Panc1 (cell line): ENCODE measurements around the gene ST8SIA1. TPM values are rescaled to one million over a fixed set of nuclear protein-coding genes. Genes with fewer than 3 reads are reported as not detected.

Source experiments
- ATAC-seq: fragments of 200-7000 bp; cut with Tn5 transposase; 2 replicates; pipeline ENCODE4 v1.9.1; 2020; ENCODE audit warnings: mild to moderate bottlenecking, moderate library complexity
- BruUV-seq: library from RNA; stranded (reverse); fragments of 400-500 nt; replicated peaks from 2 replicates; lab custom pipeline; 2021; lab: Mats Ljungman, UMichigan
- CTCF ChIA-PET: fragments of 300-600 bp; sonication (Branson Sonifier 250); formaldehyde crosslinking; loops from one replicate; lab custom pipeline; 2022; ENCODE audit warnings: antibody characterized with exemption; lab: Charles Lee
- POLR2A ChIA-PET: fragments of 300-600 bp; sonication (Branson Sonifier 250); formaldehyde crosslinking; loops from one replicate; lab custom pipeline; 2022; ENCODE audit warnings: antibody characterized with exemption; lab: Charles Lee
- DNase-seq: peaks from one replicate; pipeline ENCODE4 v3.0.0-alpha.2; 2010; ENCODE audit warnings: low read depth, low spot score
- H3K27ac ChIP-seq: 2 replicates; pipeline ENCODE4 v1.5.1; 2011; ENCODE audit warnings: mild to moderate bottlenecking, low read length, inconsistent platforms
- H3K27me3 ChIP-seq: fragments of 200-500 bp; sonication (Bioruptor generic); 2 replicates; pipeline ENCODE4 v1.6.0; 2014; ENCODE audit warnings: low read length, inconsistent platforms; ENCODE audit not compliant: control insufficient read depth, insufficient read depth
- H3K36me3 ChIP-seq: fragments of 200-500 bp; sonication (Bioruptor generic); 2 replicates; pipeline ENCODE4 v1.5.1; 2014; ENCODE audit warnings: inconsistent platforms, mild to moderate bottlenecking, low read length, moderate library complexity; ENCODE audit not compliant: control insufficient read depth, insufficient read depth
- H3K4me1 ChIP-seq: 2 replicates; pipeline ENCODE4 v1.5.1; 2011; ENCODE audit warnings: inconsistent platforms, mild to moderate bottlenecking, low read length, moderate library complexity; ENCODE audit not compliant: control insufficient read depth, insufficient read depth
- H3K4me3 ChIP-seq, 2 experiments: 2 replicates each; pipeline ENCODE4 v1.5.1; 2011 to 2012; ENCODE audit warnings: low read depth in 2 of 2, low read length in 2 of 2, mild to moderate bottlenecking in 2 of 2, inconsistent platforms in 1 of 2, moderate library complexity in 1 of 2
- H3K9me3 ChIP-seq: fragments of 200-500 bp; sonication (Bioruptor generic); 2 replicates; pipeline ENCODE4 v1.5.1; 2014; ENCODE audit warnings: low read depth, mild to moderate bottlenecking, inconsistent platforms, low read length, moderate library complexity; ENCODE audit not compliant: control insufficient read depth, insufficient read depth
- POLR2AphosphoS5 ChIP-seq: IDR thresholded peaks from 2 replicates; pipeline ENCODE4 v1.6.1; 2012; ENCODE audit warnings: mild to moderate bottlenecking, low read depth, low read length, moderate library complexity
- SIN3A ChIP-seq: IDR thresholded peaks from 2 replicates; pipeline ENCODE4 v1.6.1; 2012; ENCODE audit warnings: low read depth, mild to moderate bottlenecking, low read length, moderate library complexity, borderline replicate concordance; ENCODE audit not compliant: insufficient read depth
- TCF7L2 ChIP-seq: IDR thresholded peaks from 2 replicates; pipeline ENCODE4 v1.6.1; 2011; ENCODE audit warnings: mild to moderate bottlenecking, low read depth, low read length, inconsistent platforms
- in situ Hi-C: cut with HindIII; loops from 2 replicates; pipeline ENCODE4 v1.10.0; 2016; ENCODE audit warnings: low sequenced_read_pairs, low pct_unique_long_range_greater_than_20kb
- intact Hi-C: fragments of 100-400 bp; cut with micrococcal nuclease; formaldehyde crosslinking; loops from one replicate; pipeline ENCODE4 v1.10.0; 2022; ENCODE audit not compliant: unreplicated experiment
- total RNA-seq: library from RNA; stranded (reverse); gene quantifications from one replicate; pipeline ENCODE4 v1.2.1, GENCODE V29; 2021; ENCODE audit not compliant: unreplicated experiment
- TF ChIP-seq, protein P1 (sequence below): fragments of 450-650 bp; IDR thresholded peaks from 2 replicates; pipeline ENCODE4 v1.5.1; 2017; ENCODE audit warnings: mild to moderate bottlenecking
- TF ChIP-seq, protein P2 (sequence below), 2 experiments: IDR thresholded peaks; 2 replicates each; pipeline ENCODE4 v1.6.1; 2011 to 2012; ENCODE audit warnings: low read depth in 2 of 2, control low read depth in 1 of 2, low read length in 1 of 2, mild to moderate bottlenecking in 1 of 2, moderate library complexity in 1 of 2; ENCODE audit not compliant: insufficient read depth in 1 of 2

ST8SIA1 gene
- total RNA-seq, 1 experiment from 2014 or later: 0.13 TPM

DNA sequence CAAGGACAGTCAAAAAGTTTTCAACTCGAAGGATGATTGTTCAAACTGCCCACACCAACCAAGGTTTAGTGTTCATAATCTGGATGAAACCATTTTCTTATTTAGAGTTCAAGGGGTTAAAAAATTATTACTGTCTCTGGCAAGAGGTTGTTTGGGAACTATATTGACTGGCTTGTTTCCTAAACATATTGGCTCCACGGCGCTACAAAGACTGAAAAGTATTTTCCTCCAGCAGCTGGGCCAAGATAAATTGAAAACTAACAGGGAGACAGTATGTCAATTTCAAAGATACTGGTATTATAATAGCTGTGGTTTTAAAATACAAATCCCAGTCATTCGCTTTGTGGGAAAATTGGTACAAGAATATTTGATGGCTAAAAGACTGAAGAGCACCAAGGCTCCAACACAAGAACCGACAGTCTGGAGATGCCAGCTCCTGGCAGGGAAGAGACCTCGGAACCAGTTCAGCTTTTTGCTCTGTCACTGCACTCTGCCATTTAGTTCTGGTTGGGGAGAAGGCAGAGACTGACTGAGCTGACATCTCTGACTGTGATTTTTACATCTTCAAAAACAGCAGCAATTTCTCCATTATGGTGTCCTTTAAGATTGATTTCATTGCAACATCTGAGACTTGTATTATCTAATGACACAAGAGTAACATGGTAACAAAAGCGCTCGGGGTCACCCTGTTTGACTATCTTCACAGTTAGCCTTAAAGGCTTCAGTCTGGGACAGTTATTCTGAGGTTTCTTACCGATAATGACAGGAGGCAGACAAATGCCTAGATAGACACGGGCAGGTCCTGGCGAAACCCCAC lies 62.0 kb downstream of the ST8SIA1 start:
- ATAC-seq: no peak
- Histone ChIP-seq H3K4me1 (no peaks in the 10 kb centered on the region), H3K27ac (no peak overlapping the region), H3K36me3 (no peaks in the 10 kb centered on the region), H3K4me3 (no peak overlapping the region), H3K9me3 (no peaks in the 10 kb centered on the region), H3K27me3 (no peaks in the 10 kb centered on the region)
- no TSS peak for BruUV-seq
- DNase-seq: no peak
- intact Hi-C loops: no loop called here
- POLR2A ChIA-PET: no interaction called here
- CTCF ChIA-PET: no interaction called here
- in situ Hi-C loops: no loop called here
- no peak for TF ChIP-seq SIN3A
- TF ChIP-seq TCF7L2: no peak
- TF ChIP-seq POLR2AphosphoS5: no peak
- TF ChIP-seq, protein P1, sequence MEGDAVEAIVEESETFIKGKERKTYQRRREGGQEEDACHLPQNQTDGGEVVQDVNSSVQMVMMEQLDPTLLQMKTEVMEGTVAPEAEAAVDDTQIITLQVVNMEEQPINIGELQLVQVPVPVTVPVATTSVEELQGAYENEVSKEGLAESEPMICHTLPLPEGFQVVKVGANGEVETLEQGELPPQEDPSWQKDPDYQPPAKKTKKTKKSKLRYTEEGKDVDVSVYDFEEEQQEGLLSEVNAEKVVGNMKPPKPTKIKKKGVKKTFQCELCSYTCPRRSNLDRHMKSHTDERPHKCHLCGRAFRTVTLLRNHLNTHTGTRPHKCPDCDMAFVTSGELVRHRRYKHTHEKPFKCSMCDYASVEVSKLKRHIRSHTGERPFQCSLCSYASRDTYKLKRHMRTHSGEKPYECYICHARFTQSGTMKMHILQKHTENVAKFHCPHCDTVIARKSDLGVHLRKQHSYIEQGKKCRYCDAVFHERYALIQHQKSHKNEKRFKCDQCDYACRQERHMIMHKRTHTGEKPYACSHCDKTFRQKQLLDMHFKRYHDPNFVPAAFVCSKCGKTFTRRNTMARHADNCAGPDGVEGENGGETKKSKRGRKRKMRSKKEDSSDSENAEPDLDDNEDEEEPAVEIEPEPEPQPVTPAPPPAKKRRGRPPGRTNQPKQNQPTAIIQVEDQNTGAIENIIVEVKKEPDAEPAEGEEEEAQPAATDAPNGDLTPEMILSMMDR: no peak
- TF ChIP-seq, protein P2, sequence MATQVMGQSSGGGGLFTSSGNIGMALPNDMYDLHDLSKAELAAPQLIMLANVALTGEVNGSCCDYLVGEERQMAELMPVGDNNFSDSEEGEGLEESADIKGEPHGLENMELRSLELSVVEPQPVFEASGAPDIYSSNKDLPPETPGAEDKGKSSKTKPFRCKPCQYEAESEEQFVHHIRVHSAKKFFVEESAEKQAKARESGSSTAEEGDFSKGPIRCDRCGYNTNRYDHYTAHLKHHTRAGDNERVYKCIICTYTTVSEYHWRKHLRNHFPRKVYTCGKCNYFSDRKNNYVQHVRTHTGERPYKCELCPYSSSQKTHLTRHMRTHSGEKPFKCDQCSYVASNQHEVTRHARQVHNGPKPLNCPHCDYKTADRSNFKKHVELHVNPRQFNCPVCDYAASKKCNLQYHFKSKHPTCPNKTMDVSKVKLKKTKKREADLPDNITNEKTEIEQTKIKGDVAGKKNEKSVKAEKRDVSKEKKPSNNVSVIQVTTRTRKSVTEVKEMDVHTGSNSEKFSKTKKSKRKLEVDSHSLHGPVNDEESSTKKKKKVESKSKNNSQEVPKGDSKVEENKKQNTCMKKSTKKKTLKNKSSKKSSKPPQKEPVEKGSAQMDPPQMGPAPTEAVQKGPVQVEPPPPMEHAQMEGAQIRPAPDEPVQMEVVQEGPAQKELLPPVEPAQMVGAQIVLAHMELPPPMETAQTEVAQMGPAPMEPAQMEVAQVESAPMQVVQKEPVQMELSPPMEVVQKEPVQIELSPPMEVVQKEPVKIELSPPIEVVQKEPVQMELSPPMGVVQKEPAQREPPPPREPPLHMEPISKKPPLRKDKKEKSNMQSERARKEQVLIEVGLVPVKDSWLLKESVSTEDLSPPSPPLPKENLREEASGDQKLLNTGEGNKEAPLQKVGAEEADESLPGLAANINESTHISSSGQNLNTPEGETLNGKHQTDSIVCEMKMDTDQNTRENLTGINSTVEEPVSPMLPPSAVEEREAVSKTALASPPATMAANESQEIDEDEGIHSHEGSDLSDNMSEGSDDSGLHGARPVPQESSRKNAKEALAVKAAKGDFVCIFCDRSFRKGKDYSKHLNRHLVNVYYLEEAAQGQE (IDR thresholded peaks at IDR 0.05; ENCODE audit: insufficient read depth in 1 of 2, low read depth in 2 of 2, low read length in 1 of 2): no peak

DNA sequence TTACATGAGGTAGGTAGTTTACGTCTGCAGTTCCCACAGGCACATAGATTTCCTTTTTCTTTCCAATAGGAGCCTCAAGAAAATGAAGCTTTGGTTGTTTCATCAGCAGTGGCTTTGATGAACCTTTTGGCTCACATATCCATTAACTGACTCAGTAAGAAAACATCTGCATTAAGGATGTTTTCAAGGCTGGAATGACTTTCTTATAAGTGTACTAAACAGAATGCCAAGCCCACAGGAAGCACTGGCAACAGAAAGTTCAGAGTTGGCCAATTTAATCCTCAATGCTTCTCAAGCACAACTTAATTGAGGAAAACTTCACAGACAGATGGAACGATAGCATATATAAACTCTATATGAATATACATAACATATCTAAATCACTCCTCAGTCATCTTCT lies 63.5 kb downstream of the ST8SIA1 start:
- TF ChIP-seq SIN3A (no peak), TCF7L2 (no peak), POLR2AphosphoS5 (no peak)
- TF ChIP-seq, protein P2 (IDR thresholded peaks at IDR 0.05; ENCODE audit: insufficient read depth in 1 of 2, low read depth in 2 of 2, low read length in 1 of 2): no peak
- TF ChIP-seq, protein P1: no peak
- DNase-seq (no peak), ATAC-seq (no peak)
- ChIA-PET POLR2A (no interaction called here), CTCF (no interaction called here)
- Histone ChIP-seq H3K9me3 (no peaks in the 10 kb centered on the region), H3K27me3 (no peaks in the 10 kb centered on the region), H3K27ac (no peak overlapping the region), H3K36me3 (no peaks in the 10 kb centered on the region), H3K4me1 (no peaks in the 10 kb centered on the region), H3K4me3 (no peak overlapping the region)
- in situ Hi-C loops: no loop called here
- BruUV-seq: no TSS peak
- intact Hi-C loops: no loop called here
